Activated CD4-positive, alpha-beta T cell treated with anti-CD3 and anti-CD28 coated beads, Interleukin-2, amount 50 U/mL, for 4 hours (primary cell): ENCODE measurements around the gene GBX2.

Experiments used
- DNase-seq, 2 experiments: peaks; one replicate each; pipeline ENCODE4 v3.0.0-alpha.2; 2020

The GBX2 gene

DNA sequence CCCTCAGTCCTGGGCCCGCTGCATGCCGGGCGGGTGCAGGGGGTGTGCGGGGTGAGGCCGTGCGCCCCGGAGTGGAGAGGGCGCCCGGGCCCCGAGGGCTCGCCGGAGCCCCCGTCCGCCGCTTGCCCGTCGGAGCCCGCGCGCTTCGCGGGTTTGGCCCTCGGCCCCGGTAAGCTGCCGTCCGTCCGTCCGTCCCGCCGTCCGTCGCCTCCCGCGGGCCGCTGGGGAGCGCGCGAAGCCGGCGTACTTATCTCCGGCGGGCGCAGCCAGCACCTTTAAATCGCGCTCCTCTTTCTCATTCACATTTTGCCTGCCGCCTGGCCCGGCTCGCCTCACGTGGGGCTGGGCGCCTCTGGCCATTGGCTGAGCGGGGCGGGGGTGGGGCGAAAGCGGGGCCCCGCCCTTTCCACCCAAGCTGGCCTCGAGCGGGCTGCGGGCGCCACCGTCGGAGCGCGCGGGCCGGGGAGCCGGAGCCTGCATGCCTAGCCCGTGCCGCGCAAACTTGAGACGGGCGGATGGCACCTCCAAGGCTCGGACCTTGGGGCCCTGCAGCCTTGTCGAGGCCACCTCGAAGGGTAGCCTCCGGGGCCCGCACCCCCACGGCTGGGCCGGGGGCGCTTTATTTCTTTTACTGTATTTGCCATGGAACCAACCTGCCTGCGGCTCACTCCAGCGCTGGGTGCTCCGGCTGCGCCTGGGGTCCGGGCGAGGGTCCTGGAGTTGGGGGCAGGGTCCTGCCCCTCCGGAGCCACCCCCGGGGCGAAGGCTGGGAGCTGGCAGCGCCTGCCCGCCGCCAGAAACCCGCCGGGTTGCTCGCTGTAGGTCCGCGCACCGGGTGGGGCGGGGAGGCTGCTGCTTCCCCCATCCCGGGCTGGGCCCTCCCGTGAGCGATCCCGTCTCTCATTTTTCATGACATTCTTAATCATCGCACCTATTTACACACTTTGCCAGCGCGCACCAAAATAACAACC is at the start of gene GBX2:
GBX2 (minus strand) TSS at position 277 of the 971 bp plus-strand sequence. CDS start 415 bp downstream, outside the sequence.
- no peak for DNase-seq

- no peak for DNase-seq
Observed at GRCh38 chr2:236217926-236218325, 49.7 kb upstream of the GBX2 start.

DNA sequence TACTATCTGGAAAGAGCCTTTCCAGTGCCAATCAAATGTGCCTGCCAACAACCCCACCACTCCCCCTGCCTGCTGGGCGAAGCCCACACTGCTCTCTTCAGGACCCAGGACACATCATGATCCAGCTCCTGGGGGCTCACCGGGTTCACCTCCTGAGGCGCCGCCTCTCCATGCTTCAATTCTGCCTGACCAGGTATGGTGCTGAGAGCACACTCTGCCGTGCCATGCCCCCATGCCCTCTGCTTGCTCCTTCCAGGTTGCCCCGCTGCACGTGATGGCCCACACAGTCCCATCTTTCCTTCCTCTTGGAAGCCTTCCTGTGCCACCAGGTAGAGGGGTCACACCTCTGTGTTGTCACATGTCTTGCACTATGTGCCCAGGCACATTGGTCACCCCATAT is 48.5 kb upstream of the GBX2 start:
- no peak for DNase-seq

DNA sequence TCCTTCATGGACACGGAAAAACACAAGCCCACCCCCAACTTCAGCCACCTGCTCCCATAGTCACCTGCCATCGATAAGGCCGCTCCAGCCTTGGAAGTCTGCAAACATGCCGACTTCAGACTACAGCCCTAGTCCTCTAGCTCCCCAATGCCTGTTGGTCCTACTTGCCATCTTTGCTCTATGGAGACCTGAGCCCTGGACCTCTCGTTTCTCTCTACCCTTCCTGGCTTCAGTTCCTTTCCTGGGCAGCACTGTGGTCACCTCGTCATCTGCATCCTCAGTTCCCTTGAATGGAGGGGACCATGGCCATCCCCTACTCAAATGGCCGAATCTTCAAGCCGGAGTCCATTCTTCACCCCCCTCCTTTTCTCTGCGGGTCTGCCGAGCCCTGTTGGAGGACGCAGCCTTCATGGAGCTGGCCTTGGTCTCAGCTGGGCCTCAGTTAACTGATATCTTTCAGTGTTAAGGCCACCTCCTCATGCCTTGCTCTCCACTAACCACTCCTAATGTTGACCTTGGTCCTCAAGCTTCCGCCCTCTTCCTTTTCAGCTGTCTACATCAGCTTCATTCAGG is 47.7 kb upstream of the GBX2 start:
- DNase-seq = no peak

- DNase-seq = no peak
Observed at GRCh38 chr2:236215196-236215595, 47.0 kb upstream of the GBX2 start.

DNA sequence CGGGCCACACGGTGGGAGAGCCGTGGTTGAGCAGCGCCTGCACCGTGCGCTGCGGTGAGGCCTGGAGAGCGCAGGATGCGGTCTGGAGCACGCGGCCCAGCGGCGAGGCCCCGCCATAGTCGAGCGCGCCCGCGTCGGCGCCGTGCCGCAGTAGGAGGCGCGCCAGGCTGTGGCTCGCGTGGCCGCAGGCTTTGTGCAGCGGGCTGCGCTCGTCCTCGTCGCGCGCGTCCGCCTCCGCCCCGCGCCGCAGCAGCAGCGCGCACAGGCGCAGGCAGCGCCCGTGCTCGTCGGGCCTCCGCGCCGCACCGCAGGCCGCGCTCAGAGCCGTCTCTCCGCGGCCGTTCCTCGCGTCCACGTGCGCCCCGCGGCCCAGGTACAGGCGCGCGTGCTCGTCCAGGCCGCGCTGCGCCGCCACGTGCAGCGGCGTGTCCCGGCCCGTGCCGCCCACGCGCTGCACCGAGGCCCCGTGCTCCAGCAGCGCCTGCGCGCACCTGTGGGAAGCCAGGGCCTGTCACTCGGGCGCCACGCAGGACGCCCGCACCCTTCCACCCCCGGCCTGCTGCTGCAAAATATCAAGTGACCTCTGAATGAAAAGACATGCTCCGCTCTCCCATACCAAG is 46.3 kb upstream of the GBX2 start:
- no peak for DNase-seq

- no peak for DNase-seq
Observed at GRCh38 chr2:236211296-236211695, 43.1 kb upstream of the GBX2 start.

GRCh38 chr2:236210536-236210935 is 42.4 kb upstream of the GBX2 start:
- DNase-seq = no peak

- no peak for DNase-seq
Observed at GRCh38 chr2:236209996-236210395, 41.8 kb upstream of the GBX2 start.

GRCh38 chr2:236209535-236209934 is 41.3 kb upstream of the GBX2 start:
- DNase-seq = no peak

GRCh38 chr2:236208019-236208926 is 40.1 kb upstream of the GBX2 start:
- DNase-seq = no peak

DNA sequence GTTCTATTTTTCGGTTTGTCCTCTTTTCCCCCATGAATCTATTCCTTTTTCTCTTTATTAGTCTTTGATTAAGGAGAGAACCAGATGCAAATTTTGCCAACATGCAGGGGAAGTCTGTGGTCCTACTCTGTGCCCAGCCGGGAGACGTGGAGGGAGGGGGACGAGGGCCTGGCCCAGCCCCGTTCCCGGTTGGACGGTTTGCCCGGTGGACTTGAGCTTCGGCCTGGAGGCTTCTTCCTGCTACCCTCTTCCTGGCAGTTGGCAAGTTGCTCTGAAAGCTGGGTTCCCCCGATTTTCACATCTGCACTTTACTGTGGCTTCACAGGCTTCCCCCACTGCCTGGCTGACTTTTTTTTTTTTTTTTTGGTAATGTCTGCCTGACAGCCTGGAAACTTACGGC is 39.3 kb upstream of the GBX2 start:
- DNase-seq = no peak

DNA sequence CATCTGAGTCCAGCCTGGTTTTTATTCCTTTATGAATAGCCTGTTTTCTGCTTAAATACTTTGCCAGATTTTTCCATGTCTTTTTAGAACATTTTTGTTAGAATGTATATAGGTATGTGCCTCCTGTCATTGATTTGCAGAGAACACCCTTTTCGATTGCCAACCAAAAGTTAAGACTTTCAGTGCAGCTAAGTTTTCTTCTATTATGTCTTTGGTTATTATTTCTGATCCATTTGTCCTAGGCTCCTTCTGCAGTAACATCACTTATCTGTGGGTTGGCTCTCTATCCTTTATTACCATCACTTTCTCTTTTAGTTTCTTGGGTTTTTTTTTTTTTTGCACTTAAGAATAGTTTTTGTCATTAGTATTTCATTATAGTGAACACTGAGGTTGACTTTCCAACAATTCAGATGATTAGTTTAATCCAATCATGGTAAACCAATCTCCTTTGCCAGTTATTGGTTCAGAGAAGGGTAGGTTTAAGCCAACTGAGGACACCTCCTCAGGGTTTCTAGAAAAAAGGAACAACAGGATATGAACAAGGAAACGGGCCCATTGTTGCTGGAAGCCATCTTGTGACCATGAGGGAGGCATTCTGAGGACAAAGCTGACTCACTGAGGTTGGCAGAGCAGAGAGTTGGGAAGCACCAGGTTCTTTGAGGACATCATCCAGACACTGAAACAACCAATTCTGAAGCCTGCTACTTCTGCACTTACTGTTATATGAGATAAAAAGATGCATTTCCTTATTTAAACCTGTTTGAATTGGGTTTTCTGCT is 37.9 kb upstream of the GBX2 start:
- DNase-seq = no peak

DNA sequence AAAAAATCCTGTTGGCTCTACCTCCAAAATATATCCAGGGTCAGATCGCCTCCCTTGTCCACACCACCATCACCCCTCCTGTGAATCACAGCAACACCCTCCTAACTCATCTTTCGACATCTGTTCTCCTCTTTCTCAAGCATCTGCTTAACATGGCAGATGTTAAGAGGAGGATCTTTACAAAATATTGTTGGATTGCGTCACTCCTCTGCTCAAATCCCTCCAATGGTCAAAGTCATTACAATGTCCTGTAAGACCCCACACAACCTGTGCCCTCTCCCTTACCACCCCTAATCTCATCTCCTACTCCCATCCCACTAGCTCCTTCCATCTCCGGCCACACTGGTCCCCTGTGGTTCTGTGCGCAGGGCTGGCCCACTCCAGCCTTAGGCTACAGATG is 36.8 kb upstream of the GBX2 start:
- DNase-seq = no peak

DNA sequence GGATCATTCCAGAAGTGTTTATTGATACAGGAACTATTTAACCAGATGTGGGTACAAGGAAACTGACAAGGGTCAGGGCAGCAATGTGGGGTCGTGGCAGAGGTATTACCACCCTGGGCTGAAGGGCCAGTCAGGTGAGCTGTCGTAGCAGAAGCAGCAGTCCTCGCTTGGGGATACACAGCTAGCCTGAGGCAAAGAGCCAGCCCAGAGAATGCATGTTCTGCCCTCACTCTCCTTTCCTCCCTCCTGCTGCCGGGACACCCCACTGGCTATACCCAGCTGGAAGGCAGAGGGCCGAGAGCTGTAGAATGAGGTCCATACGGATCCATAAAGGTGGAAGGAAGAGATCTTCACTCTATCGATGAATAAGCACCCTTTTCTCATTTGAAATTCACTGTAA is 32.2 kb upstream of the GBX2 start:
- DNase-seq = no peak

- DNase-seq = no peak
Observed at GRCh38 chr2:236196366-236196765, 28.2 kb upstream of the GBX2 start.

DNA sequence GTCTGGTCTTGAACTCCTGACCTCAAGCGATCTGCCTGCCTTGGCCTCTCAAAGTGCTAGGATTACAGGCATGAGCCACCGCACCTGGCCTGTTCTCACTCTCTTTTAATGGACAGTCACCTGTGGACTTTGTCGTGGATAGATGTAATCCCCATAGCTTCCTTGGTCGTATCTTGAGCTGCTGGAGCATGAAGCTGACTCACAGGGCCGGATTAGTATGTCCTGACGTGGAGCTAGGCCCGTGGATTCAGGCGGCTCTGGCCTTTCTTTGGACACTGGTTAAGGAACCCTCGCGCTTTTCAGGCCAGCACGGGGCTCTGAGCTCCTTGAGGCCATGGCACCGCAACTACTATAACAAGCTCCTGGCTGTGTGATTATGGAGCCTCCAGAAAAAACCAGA is 27.5 kb upstream of the GBX2 start:
- DNase-seq = no peak

DNA sequence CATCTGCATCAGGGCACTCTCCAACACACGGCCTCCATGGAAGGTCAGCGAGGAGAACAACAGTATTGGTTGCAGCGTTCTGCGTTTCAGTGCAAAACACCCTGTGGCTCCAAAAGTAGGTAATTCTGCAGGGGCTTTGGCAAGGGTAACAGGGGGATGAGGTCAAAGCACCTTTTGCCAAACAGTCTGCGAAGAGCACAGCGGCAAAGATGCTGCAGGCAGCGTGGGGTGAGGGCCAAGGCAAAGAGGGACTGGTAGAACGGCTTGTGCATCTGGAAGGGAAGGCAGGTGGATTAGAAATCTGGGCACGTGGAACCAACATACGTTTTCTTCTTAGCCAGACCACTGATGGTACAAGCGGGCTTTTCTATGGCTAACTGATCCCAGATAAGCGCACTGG is 26.6 kb upstream of the GBX2 start:
- no peak for DNase-seq

GRCh38 chr2:236193026-236193425 is 24.8 kb upstream of the GBX2 start:
- no peak for DNase-seq

DNA sequence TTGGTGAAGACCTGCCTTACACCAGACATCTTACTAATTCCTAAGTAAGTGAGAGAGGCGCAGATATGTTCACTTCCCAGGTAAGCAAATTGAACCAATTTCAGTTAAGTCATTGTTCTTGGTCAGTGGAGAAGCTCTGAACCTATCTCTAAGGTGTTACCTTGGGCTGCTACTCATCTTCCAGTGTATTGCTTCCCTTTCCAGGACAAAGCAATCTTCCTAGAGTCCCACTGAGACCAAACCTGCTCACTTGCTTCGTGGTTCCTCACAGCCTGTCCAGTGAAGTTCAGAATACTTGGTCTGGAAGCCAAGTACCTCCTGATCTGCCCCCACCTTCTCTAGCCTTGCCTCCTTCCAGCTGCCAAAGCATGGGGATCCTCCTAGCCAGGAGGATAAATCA is 22.5 kb upstream of the GBX2 start:
- DNase-seq = no peak

GRCh38 chr2:236184701-236185100 is 16.5 kb upstream of the GBX2 start:
- DNase-seq = no peak

GRCh38 chr2:236180831-236181453 is 12.8 kb upstream of the GBX2 start:
- no peak for DNase-seq
